HG03159 (cell line): Measurements from ENCODE around the gene PROC.
"Not testable (repeated sequence)": the region's sequence is repeated elsewhere in the genome, so short reads cannot be mapped to it uniquely, and the experiment has no call there.

Experiments used
- ATAC-seq: cut with Tn5 transposase; IDR thresholded peaks from one replicate; pipeline ENCODE4 v1.9.1; 2021; ENCODE audit warnings: mild to moderate bottlenecking, moderate library complexity; ENCODE audit not compliant: unreplicated experiment

Gene PROC

GRCh38 chr2:127425540-127426490 is 7.6 kb downstream of the PROC start:
- ATAC-seq, result no peak

- no peak for ATAC-seq
Measured at GRCh38 chr2:127426501-127427354, 8.5 kb downstream of the PROC start.

DNA sequence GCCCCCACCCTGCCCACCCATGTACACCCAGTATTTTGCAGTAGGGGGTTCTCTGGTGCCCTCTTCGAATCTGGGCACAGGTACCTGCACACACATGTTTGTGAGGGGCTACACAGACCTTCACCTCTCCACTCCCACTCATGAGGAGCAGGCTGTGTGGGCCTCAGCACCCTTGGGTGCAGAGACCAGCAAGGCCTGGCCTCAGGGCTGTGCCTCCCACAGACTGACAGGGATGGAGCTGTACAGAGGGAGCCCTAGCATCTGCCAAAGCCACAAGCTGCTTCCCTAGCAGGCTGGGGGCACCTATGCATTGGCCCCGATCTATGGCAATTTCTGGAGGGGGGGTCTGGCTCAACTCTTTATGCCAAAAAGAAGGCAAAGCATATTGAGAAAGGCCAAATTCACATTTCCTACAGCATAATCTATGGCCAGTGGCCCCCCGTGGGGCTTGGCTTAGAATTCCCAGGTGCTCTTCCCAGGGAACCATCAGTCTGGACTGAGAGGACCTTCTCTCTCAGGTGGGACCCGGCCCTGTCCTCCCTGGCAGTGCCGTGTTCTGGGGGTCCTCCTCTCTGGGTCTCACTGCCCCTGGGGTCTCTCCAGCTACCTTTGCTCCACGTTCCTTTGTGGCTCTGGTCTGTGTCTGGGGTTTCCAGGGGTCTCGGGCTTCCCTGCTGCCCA is 9.3 kb downstream of the PROC start:
- no peak for ATAC-seq

- ATAC-seq, result no peak
Measured at GRCh38 chr2:127428057-127428814, 10.0 kb downstream of the PROC start.

GRCh38 chr2:127428815-127429109 is 10.5 kb downstream of the PROC start:
- no peak for ATAC-seq

- ATAC-seq, result no peak
Measured at GRCh38 chr2:127429291-127429690, 11.1 kb downstream of the PROC start.

- ATAC-seq, result no peak
Measured at GRCh38 chr2:127429844-127430425, 11.7 kb downstream of the PROC start.

GRCh38 chr2:127431408-127432023 is 13.3 kb downstream of the PROC start:
- no peak for ATAC-seq

GRCh38 chr2:127434515-127434914 is 16.3 kb downstream of the PROC start:
- ATAC-seq, result no peak

- no peak for ATAC-seq
Measured at GRCh38 chr2:127437056-127437455, 18.8 kb downstream of the PROC start.

- ATAC-seq, result no peak
Measured at GRCh38 chr2:127437781-127438726, 19.8 kb downstream of the PROC start.

GRCh38 chr2:127439343-127439742 is 21.1 kb downstream of the PROC start:
- ATAC-seq, result no peak

DNA sequence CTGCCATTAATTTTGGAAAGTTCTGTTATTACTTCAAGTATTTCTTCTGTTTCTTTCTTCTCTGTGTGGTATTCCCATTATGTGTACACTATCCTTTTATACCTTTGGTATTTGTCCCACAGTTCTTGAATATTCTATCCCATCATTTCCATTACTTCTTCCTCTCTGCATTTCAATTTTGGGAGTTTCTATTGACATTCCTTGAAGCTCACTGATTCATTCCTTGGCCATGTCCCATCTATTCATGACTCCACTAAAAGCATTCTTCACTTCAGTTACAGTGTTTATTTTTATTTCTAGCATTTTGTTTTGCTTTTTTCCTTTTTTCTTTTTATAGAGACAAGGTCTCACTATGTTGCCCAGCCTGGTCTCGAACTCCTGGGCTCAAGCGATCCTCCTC is 30.3 kb downstream of the PROC start:
- no peak for ATAC-seq

- ATAC-seq, result no peak
Measured at GRCh38 chr2:127449414-127449813, 31.2 kb downstream of the PROC start.

DNA sequence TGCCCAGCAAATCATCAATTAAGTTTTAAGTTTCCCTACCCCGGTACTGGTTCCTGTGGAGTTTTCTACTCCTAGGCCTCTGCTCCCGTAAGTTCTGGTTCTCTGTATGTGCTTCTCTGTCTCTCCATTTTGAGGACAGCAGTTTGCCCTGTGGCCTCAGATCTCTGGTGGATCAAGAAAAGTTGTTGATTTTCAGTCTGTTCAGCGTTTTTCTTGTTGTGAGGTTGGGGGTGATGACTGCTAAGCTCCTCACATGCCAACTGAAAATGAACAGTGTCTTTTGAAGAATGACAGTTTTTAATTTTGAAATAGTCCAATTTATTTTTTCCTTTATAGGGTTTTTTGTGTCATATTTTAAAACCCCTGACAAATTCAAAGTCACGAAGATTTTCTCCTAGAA is 31.7 kb downstream of the PROC start:
- ATAC-seq, result no peak

DNA sequence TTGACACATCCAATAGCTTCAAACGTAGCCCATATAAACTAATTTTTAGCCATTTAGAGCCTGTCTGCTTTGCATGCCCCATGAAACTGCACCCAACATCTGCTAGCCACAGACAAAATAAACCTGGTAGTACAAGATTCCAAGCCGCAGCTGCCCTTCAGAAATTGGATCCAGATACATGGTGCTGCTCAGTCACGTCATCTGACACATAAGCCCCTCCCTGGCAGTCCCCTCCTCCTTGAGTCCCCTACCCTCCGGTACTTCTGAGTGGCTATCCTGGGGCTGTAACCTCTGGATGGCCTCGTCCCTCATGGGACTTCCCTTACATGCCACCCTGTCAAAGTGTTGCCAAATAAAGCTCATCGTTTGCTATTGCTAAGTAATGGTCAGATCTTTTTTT is 33.8 kb downstream of the PROC start:
- ATAC-seq, result no peak

DNA sequence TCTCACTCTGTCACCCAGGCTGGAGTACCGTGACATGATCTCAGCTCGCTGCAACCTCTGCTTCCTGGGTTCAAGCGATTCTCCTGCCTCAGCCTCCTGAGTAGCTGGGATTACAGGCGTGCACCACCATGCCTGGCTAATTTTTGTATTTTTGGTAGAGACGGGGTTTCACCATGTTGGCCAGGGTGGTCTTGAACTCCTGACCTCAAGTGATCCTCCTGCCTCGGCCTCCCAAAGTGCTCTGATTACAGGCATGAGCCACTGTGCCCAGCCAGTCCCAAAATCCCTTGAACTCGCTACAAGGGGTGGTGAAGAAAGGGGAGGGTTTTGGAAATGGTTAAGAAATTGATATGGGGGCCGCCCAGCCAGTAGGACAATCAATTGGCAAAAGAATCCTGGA is 34.2 kb downstream of the PROC start:
- not testable (repeated sequence) for ATAC-seq

- no peak for ATAC-seq
Measured at GRCh38 chr2:127453013-127453391, 34.8 kb downstream of the PROC start.
